GM19239 (cell line): ENCODE data around the gene CDK16.

Source experiments
- DNase-seq: peaks from one replicate; pipeline ENCODE4 v3.0.0; 2011; ENCODE audit warnings: low spot score; ENCODE audit not compliant: insufficient read length
- FAIRE-seq: peaks from 2 replicates; lab custom pipeline; 2011; peaks lifted over from hg19 to GRCh38; lab: Jason Lieb, UNC

The CDK16 gene

DNA sequence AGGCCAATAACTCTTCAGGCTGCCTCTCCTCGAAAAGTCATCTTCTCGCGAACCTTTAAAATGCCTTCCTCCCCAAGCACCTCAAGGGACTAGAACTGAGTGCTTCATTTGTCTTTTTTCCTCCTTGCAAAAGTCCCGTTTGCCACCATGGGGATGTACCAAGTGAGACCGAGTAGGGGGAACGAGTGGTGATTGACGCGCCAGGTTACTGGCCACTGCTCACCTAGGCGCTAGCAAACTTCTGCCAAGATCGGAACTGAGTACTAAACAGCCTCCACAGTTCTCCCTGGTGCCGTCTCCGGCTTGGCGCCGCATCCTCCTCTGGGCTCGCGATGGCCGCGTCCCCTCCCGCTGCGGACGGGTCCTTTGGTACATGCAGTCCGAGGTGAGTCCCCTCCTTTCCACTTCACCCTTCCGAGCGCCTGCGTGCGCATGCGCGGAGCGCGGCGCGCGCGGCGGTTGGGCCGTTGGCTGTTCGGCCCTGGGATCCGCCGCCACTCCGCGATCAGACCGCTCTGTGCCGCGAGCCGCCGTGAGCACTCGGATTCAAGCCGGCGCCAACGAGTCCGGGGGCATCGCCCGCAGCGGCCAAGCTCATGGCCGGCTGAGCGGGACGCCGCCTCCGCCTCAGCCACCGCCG, at the start of gene CDK16:
Gene CDK16 (plus strand): TSS at position 402 of the 640 bp plus-strand sequence. CDS start 4,877 bp downstream, outside the sequence.
- no peak for FAIRE-seq
- peak; percentile 69 for DNase-seq

DNA sequence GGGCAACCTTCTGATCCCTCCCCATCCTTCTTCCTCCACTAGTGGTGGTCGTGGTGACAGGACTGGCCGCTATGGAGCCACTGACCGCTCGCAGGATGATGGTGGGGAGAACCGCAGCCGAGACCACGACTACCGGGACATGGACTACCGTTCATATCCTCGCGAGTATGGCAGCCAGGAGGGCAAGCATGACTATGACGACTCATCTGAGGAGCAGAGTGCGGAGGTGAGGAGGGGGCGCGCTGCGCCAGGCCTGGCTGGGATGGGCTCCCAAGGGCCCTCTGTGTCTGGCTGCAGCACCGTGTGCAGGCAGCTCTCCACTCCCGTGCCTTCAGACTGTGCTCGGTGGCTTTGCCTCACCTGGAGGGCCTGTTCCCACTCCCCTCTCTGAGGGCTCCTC, 49.2 kb upstream of the CDK16 start:
- DNase-seq: no peak
- FAIRE-seq: no peak

DNA sequence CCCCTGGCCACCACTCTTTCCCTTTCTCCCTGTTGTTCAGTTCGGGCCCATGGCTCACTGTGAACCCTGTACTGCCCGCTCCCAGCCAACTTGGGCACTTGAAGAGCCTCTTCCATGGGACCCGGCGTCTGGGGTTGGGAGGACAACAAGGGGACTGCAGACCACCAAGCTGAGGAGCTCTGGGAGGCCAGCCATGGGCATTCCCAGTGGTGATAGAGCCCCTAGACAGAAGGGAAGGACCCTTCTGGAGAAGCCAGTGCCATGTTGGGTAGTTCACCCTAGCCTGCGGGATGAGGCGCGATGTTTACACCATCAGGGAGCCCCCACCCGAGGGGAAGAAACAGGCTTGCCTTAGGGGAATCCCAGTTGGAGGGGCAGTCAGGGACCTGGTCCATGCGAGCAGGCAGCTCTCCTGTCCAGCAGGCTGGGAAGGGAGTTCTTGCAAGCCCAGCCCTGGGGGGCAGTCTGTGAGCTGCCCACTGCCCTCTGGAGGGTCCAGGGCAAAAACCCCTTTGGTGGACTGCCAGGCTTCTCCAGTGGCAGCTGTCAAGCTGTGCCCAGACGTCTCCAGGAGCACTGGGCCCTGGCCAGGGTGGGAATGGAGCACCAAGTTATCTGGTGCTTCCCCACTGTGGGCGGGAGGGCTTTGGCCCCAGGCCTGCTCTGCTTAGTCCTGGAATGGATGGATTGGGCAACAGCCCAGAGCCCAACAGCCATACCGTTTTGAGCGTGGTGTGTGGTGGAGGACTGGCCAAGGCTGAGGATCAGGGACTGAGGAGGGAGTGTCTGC, 48.6 kb upstream of the CDK16 start:
- no peak for DNase-seq
- no peak for FAIRE-seq

DNA sequence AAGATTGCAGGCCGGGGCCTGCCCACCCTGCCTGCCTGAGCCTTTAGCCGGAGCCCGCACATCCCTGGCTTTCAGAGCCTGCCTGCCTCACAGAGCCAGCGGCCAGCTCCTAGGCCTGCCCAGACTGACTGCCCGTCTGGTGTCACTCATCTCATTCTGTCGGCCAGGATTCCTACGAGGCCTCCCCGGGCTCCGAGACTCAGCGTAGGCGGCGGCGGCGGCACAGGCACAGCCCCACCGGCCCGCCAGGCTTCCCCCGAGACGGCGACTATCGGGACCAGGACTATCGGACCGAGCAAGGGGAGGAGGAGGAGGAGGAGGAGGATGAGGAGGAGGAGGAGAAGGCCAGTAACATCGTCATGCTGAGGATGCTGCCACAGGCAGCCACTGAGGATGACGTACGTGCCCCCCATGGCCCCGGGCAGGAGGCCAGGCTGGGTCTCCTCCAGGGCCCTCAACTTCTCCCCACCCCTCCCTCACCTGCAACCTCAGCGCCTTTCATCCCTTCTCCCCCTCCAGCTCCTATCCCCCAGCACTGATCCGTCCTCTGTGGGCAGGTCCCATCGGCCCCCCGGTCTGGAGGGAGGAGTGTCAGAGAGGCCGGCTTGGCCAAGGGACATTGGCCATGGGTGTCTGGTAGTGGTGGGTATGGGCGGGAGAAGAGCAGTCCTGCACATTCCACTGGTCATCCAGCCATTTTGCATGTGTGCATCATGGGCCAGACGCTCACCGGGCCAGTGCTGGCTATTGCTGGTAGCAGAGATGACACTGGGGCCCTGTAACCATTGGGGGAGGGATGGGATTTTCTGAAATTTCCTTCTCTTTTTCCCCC, 47.4 kb upstream of the CDK16 start:
- no peak for FAIRE-seq
- no peak for DNase-seq

DNA sequence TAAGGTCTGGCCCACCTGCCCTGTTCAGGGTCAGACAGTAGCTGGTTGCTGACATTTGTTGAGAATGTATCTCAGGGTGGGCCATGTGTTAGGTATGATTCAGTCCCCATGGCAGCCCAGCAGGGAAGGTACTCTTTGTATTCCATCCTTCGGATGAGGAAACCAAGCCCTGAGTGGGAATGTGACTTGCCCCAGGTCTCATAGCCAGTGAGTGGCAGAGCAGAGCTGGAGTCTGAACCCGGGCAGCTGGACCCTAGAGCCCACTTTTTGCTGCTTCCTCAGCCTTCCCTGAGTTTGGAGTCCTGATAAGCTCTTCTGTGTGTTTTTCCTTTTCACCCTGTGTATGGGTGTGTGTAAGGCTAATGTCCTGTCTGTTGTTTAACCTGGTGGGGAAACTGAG, 46.5 kb upstream of the CDK16 start:
- FAIRE-seq (no peak), DNase-seq (no peak)

DNA sequence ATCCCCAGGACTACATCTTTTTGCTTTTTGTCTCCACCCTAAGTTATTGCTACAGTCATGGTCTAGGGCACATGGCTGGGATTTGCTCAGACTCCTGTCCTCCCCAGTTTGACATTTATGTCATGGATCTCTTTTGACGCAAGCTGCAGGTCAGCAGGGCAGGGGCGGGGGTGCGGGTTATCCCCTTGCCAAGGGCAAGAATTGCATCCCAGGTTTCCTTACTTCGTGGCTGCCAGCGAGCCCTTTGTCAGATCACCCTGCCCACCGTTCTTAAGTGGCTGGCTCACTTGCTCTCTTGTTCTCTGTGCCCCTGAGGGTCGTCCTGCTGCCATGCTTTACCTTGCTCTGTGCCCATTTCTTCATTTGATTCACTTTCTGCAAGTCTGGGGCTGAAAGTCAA, 45.9 kb upstream of the CDK16 start:
- FAIRE-seq (no peak), DNase-seq (no peak)

DNA sequence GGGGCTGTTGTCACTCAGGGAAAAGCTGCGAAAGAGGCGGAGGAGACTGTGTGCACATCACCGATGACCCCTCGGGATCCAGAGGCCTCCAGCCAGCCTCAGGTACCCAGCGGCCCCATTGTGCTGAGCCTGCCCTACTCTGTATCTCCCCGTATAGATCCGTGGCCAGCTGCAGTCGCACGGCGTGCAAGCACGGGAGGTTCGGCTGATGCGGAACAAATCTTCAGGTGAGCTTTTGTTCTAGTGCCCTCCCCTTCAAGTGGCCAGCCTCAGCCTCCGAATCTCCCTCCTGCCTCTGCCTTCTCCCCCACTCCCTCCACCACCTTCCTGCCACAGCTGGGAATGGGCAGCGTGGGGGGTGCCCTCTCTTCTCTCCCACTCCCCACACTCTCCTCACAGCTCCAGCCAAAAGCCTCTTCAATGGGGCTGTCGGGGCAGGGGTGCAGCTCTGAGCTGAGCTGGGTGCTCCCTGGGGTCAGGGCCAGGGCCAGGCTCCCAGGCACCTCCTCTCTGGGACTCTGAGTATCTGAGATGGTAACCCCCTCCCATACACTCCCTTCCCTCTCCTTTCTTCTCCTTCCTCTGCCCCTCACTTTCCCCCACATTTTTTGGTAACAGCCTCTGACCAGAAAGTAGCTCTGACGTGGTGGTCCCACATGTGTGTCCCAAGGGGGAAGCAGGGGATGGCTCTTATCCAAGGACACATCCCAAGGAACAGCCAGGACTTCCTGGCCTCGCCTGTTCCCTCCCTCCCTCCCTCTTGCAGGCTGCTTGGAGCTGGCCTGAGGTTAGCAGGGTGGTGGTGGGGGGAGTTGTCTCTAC, 45.3 kb upstream of the CDK16 start:
- no peak for FAIRE-seq

DNA sequence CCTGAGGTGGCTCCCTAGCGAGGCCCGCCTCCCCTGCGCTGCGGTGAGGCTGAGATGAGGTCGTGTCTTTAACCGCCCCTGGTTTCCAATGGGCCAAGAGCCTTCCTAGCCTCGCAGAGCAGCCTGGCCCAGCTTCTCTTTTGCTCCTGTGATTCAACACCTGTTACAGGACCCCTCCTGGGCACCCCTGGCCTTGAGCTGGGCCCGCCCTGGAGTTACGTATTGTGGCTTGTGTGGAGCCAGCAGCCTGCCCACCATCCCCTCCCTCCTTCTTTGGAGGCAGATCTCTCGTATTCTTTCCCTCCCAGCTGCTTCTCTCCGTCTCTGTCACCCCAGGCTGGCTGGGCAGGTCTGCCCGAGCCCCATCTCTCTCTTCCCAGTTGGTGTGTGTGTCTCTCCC, 44.1 kb upstream of the CDK16 start:
- FAIRE-seq: no peak
- no peak for DNase-seq

More for the DNA sequence above, 45.3 kb upstream of the CDK16 start:
- no peak for DNase-seq

DNA sequence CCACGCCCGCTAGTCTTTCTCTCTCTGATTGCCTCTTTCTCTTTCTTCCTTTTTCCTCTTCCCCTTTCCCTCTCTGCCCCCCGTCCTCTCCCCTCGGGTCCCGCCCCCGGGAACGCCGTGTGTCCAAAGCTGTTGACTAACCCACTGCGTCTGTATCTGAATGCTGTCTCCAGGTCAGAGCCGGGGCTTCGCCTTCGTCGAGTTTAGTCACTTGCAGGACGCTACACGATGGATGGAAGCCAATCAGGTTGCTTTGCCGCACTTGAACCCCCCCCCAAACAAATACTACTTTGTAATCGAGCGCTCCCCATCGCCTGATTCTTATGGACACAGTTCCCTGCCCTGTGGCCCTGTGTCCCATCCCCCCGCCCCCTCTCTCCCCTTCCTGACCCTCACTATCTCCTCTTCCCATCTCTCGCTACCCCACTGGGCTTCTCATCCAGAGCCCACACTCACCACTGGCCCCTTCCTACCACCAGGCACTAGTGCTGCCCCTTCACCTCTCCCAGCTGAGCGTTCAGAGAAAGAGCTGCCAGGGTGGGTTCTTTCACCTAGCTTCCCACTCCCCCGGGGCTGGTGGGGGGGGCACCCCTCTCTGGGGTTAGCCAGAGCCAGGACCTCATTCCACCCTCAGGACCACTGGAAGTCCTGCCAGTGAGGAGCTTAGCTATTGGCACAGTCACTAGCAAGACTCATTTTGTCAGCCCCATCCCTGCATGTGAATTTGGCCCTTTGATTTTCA, 43.5 kb upstream of the CDK16 start:
- no peak for DNase-seq
- FAIRE-seq: no peak

DNA sequence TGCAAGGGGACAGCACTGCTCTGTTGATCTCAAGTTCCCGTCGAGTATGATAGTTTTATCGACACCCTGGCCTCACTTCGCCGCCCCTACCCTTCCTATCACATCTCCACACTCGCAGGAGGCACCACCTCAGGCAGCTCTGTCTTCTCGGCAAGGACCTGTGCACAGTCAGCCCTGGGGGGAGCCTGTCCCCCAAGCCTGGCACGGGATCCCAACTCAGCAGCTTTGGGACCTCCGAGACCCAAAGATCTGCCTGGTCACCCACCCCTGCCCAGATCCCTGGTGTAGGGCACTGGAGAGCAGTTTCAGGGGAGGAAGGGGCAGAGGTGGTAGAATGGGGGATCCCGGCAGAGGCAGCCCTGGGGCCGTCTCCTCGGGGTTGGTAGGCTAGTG, 42.9 kb upstream of the CDK16 start:
- FAIRE-seq: no peak
- no peak for DNase-seq

DNA sequence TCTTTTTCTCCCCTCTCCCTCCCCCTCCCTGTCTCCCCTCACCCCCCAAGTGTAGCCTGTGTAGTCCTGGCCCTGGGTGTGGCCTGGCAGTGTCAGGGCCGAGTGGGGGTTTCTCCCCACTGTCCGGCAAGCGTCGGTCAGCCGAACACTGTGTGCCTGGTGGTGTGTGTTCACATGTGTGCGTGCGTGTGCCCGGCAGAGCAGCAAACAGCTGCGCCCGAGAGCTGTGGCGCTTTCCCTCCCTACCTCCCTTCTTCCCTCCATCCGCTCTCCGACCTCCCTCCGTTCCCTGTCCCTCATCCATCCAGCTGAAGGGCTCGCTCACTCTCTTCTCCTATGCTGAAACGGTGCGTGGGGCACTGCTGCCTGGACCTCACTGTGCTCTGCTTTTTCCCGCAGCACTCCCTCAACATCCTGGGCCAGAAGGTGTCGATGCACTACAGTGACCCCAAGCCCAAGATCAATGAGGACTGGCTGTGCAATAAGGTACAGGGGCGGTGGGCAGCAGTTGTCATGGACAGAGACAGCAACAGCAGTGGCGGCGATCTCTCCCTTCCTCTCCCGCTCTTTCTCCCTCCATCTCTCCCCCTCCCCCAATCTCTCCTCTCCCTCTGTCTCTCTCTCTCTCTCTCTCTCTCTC, 42.3 kb upstream of the CDK16 start:
- FAIRE-seq (no peak), DNase-seq (no peak)

DNA sequence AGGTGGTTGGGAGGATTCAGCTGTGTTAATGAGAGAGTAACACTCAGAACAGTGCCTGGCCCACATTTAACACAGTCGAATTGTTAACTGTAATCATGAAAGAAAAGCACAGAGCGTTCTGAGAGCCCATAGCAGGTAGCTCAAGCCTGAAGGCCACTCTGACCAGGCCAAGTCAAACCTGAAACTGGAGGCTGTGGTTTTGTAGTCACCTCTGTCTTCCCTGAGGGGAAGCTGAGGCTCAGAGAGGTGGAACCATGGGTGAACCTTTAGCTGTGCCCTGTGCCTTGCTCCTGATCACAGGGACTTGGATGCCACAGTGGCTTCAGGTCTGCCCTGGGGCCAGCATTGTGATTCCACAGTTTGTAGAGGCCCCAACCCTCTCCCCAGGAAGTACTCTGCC, 41.4 kb upstream of the CDK16 start:
- peak; percentile 69 for FAIRE-seq
- no peak for DNase-seq

DNA sequence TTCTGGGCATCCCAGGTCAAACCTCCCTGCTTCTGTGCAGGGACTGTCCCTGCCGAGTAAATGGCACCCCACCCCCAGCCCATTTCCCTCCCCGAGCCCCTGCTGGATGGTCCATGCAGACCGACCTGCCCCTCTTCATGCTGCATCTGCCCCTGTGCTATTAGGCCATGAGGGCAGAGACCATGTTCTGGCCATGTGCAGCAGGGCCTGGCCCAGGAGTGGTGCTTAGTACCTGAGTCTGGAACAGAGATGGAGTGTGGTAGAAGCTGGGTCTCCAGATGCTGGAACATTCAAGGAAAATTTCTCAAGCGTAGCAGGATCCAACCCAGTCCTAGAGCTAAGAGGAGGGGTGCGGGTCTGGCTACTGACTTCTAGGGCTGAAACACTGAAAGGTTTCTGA, 40.1 kb upstream of the CDK16 start:
- FAIRE-seq: no peak
- DNase-seq: no peak

DNA sequence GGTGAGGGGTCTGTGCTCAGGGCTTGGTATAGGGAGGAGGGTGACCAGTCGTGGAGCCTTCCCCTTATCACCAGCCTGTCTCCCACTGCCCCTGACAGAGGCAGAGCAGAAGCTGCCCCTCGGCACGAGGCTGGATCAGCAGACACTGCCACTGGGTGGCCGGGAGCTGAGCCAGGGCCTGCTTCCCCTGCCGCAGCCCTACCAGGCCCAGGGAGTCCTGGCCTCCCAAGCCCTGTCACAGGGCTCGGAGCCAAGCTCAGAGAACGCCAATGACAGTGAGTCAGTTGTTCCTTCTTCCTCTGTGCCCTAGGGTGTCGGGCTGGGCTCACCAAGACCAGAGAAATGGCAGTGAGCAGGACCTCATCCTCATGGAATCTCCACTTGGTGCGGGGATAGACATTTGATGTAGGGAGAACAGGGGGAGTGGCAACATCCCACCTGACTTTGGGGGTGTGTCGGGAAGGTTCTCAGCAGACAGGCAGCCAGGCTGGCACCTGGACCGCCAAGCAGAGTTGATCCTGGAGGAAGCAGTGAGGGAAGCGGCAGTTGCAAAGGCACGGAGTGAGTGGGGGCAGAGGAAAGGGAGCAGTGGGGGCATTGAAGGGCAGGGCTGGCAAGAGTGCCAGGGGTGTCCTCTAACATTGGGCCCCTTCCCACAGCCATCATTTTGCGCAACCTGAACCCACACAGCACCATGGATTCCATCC, 39.1 kb upstream of the CDK16 start:
- DNase-seq (no peak), FAIRE-seq (no peak)

DNA sequence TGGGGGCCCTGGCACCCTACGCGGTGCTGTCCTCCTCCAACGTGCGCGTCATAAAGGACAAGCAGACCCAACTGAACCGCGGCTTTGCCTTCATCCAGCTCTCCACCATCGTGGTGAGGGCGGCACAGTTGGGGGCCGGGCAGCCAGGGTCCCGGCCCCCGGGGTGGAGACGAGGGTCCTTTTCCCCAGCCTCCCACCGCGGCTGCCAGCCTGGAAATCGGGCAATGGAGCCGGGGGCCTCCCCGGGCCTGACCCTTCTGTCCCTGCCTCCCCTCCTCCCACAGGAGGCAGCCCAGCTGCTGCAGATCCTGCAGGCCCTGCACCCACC, 38.6 kb upstream of the CDK16 start:
- no peak for DNase-seq
- FAIRE-seq: no peak

DNA sequence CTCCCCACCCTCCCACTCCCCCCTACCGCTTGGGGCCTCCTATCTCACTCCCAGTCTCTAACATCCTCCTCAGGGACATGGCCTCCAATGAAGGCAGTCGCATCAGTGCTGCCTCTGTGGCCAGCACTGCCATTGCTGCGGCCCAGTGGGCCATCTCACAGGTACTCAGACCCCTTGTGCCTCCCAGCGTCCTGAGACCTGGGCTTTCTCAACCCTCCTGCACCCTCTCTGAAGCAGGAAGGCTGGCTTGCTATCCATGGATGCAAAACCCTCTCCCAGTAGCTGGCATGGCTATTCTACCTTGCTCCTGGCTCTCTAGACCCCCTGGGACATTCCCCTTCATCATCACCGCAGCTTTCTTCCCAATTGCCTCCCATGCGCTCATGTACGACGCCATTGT, 38.1 kb upstream of the CDK16 start:
- no peak for DNase-seq
- FAIRE-seq: no peak

DNA sequence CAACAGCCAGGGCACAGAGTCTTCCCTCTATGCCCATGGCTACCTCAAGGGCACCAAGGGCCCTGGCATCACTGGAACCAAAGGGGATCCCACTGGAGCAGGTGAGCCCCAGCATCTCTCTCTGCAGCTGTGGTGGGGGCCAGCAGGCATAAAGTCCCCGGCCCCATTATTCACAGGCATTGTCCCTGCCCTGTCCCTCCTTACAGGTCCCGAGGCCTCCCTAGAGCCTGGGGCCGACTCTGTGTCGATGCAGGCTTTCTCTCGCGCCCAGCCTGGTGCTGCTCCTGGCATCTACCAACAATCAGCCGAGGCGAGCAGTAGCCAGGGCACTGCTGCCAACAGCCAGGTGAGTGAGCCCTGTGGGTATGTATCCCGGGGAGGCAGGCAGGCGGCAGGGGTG, 37.2 kb upstream of the CDK16 start:
- FAIRE-seq: no peak

DNA sequence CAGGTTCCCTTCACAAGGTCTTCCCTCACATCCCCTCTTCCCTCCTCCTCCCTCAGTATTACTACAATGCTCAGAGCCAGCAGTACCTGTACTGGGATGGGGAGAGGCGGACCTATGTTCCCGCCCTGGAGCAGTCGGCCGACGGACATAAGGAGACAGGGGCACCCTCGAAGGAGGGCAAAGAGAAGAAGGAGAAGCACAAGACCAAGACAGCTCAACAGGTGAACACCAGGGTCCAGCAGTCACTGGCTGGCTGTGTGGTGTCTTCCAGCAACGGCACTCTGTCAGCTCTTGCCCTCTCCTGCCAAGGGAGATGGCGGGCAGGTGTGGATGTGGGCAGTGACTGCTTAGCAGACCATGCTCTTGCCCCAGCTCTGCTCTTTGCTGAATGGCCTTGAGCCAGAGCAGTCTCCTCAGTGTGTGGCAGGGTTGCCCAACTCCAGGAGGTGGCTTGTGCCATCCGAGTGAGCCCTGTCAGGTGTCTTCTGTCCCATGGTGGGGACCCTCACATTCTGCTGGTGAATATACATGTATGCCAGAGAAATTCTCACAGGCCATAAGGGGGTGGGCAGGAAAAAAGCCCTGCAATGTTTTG, 36.3 kb upstream of the CDK16 start:
- FAIRE-seq: no peak

More for the DNA sequence above, 37.2 kb upstream of the CDK16 start:
- no peak for DNase-seq

More for the DNA sequence above, 36.3 kb upstream of the CDK16 start:
- DNase-seq: no peak
